Measurements from ENCODE around the gene FGFR1OP2. TPM values are rescaled to one million over a fixed set of nuclear protein-coding genes. Genes with fewer than 3 reads are reported as not detected.
A peak's percentile ranks its signal among the peaks of the same experiment; 100 is the strongest.
"Not testable (repeated sequence)": the region's sequence is repeated elsewhere in the genome, so short reads cannot be mapped to it uniquely, and the experiment has no call there.

Gene FGFR1OP2
- total RNA-seq, 1 experiment from 2014 or later, result 77.0 TPM

DNA sequence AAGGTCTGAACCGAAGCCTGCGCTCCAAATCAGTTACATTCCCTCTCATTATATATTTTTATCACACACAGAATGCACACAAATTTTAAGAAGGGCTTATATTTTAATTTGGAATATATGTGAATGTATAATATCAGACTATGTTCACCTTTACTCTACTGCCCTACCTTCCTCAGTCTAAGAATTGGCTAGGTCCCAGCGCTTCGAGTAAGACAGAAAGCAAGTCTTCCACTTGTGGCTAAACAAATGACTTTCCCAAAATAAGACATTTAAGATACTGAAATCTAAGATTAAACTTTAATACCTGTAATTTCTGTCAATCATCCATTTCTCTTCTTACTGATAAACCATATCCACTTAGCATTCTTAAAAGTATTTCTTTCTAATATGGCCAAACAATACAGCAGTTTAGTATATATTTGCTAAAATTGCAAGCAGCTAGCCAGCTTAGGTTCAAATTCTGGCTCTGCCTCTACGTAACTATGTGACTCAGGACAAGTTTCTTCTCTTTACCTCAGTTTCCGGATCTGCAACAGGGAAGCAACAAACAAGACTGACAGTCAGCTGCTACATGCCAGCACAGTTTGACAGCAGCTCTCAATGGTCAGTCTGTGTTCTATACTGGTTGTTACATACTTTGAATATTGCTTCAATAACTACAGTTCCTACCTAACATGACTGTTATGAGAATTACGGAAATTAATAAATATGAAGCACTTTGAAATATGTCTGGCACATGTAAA lies 2.5 kb upstream of the FGFR1OP2 start:
- no peak overlapping the region for H3K27ac ChIP-seq
- peaks cover 25% of the 10 kb centered on the region for H3K36me3 ChIP-seq
- no peak overlapping the region for H3K4me3 ChIP-seq
- DNase-seq (ENCODE audit: low read depth in 1 of 2, low spot score in 2 of 2), result no peak
- H3K4me1 ChIP-seq (replicated peaks), result peaks cover 14% of the 10 kb centered on the region
- H3K9me3 ChIP-seq (replicated peaks), result no peaks in the 10 kb centered on the region
- H3K27me3 ChIP-seq (replicated peaks), result no peaks in the 10 kb centered on the region

DNA sequence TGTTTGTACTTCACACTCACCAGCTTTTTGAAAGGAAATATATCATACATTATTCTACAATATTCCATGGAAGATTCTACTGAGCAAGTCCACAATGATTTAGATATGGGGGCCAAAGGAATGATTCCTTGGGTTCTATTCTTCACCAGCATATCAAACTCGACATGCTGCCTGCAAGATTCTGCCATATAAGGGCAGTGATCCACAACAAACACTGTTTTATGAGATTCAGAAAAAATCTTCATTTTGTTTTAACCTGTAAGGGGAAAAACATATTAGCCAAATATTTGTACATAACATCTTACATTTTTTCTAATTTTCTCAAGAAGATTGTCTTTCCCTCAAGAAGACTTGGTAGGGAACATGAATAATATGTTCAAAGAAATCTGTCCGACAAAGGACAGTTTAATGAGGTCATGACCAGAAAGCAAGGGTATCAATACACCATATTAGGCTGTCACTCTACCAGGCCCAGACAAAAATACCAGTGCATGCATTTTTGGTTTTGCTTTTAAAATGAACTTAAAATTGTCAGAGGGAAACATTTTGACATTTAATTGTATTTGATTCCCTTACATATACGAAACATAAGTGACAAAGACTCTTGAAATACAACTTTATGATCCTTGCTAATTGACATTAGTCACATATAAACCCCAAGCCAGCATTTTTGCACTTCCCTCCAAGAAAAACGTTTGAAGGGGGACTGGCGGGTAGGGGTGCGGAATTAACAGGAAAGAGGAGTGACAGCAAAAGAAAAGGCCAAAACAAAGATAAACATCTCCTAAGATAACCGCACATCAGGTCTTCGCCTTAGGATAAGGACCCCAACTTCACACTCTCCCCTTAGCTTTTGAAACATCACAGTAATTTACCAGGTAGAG lies 1.5 kb upstream of the FGFR1OP2 start:
- Histone ChIP-seq H3K27ac (peak overlapping the region; percentile 93), H3K4me1 (replicated peaks) (peaks cover 14% of the 10 kb centered on the region), H3K36me3 (peaks cover 22% of the 10 kb centered on the region), H3K4me3 (peak overlapping the region; percentile 85), H3K9me3 (replicated peaks) (no peaks in the 10 kb centered on the region), H3K27me3 (replicated peaks) (no peaks in the 10 kb centered on the region)
- DNase-seq (ENCODE audit: low read depth in 1 of 2, low spot score in 2 of 2), result no peak

DNA sequence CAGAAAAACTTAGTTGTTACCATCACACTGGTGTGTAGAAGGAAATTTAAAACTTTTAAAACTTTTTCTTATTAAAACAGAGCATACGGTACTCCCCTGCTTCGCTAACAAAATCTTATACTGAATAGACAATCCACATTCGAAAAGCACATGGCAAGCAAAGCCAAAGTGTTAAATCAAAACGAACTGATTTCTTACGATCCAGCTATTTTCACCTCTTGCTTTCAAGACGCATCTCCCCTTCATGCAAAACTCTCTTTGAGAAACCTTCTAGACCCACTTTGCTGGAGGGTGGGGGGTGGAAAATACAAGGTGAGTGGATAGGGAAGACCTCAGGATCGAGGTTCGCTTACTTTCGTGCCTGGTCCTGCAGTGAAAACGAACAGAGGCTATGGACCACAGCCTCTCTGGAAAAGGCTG lies 817 bp upstream of the FGFR1OP2 start:
- H3K4me1 ChIP-seq (replicated peaks), result peaks cover 21% of the 10 kb centered on the region
- peak overlapping the region; percentile 93 for H3K27ac ChIP-seq
- no peaks in the 10 kb centered on the region for H3K9me3 ChIP-seq (replicated peaks)
- no peaks in the 10 kb centered on the region for H3K27me3 ChIP-seq (replicated peaks)
- no peak for DNase-seq (ENCODE audit: low read depth in 1 of 2, low spot score in 2 of 2)
- H3K36me3 ChIP-seq, result peaks cover 18% of the 10 kb centered on the region
- peak overlapping the region; percentile 85 for H3K4me3 ChIP-seq

DNA sequence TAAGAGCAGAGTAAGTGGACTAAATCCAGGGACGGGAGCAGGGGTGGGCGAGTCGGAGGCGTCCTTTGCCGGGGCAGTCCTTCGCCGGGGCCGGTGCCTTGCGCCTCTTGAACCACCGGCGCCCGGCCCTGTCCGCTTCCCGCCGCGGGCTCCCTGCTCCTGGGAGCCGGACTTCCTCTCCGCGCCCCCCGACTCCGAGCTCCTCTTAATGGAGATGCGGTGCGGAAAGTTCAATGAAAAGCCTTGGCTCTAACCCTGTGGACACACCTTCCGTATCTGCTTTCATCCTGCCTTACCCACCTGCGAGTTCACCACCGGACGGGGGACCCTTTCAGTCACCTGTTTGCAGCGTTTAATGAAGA lies 412 bp downstream of the FGFR1OP2 start:
- peaks cover 10% of the 10 kb centered on the region for H3K36me3 ChIP-seq
- no peak for DNase-seq (ENCODE audit: low read depth in 1 of 2, low spot score in 2 of 2)
- no peaks in the 10 kb centered on the region for H3K27me3 ChIP-seq (replicated peaks)
- peaks cover 27% of the 10 kb centered on the region for H3K4me1 ChIP-seq (replicated peaks)
- peak overlapping the region; percentile 93 for H3K27ac ChIP-seq
- no peaks in the 10 kb centered on the region for H3K9me3 ChIP-seq (replicated peaks)
- peak overlapping the region; percentile 85 for H3K4me3 ChIP-seq

DNA sequence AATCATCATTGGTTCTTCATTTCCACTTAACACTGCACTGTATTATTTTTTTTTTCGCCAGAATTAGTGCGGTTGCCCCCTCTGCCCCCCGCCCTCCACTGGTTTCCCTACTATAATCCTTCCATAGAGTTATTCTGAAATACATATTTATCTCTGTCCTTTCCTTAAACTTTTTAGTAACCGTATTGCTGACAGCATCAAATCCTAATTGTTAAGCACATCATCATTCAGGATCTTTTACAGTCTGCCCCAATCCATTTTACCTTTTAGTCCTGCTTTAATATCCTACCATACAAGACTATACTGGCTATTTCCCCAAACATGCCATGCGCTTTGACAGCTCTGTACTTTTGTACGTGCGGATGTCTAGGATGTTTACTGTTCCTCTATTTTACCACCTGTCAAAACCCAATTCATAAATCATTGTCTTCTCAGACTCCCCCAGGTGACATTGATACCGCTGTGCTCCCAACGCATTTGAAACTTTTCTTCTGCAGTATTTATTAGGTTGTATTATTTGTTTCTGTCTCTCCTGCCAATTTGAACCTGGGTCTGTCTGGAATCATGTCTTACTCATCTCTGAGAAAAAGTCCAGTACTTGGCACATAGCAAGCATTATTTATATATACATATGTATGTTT lies 1.0 kb downstream of the FGFR1OP2 start:
- Histone ChIP-seq H3K27me3 (replicated peaks) (no peaks in the 10 kb centered on the region), H3K36me3 (peaks cover 7% of the 10 kb centered on the region), H3K27ac (no peak overlapping the region), H3K9me3 (replicated peaks) (no peaks in the 10 kb centered on the region), H3K4me3 (peak overlapping the region; percentile 85), H3K4me1 (replicated peaks) (peaks cover 31% of the 10 kb centered on the region)
- DNase-seq (ENCODE audit: low read depth in 1 of 2, low spot score in 2 of 2), result peak in 1 of 2 experiments; percentile 9

DNA sequence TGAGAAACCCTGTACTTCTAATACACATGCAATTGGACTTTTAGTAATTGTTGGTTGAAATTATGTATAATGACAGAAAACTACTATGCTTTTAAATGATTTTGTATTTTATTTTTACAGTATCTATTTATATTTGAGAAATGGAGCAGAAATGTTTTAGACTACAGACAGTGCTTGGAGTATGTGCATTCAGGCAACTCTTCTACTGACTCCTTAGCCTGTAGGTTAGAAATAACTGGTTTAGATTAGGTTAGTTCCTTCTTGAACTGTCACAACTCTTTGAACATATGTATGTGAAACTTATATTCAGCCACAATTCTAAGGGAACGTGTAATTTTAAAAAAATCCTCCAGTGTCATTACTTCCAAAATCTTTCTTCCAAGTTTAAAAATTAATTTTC lies 1.7 kb downstream of the FGFR1OP2 start:
- Histone ChIP-seq H3K27ac (no peak overlapping the region), H3K9me3 (replicated peaks) (no peaks in the 10 kb centered on the region), H3K4me3 (peak overlapping the region; percentile 85), H3K27me3 (replicated peaks) (no peaks in the 10 kb centered on the region), H3K4me1 (replicated peaks) (peaks cover 31% of the 10 kb centered on the region), H3K36me3 (peaks cover 7% of the 10 kb centered on the region; the same call in 1 of the 2 replicates)
- DNase-seq (ENCODE audit: low read depth in 1 of 2, low spot score in 2 of 2), result no peak

DNA sequence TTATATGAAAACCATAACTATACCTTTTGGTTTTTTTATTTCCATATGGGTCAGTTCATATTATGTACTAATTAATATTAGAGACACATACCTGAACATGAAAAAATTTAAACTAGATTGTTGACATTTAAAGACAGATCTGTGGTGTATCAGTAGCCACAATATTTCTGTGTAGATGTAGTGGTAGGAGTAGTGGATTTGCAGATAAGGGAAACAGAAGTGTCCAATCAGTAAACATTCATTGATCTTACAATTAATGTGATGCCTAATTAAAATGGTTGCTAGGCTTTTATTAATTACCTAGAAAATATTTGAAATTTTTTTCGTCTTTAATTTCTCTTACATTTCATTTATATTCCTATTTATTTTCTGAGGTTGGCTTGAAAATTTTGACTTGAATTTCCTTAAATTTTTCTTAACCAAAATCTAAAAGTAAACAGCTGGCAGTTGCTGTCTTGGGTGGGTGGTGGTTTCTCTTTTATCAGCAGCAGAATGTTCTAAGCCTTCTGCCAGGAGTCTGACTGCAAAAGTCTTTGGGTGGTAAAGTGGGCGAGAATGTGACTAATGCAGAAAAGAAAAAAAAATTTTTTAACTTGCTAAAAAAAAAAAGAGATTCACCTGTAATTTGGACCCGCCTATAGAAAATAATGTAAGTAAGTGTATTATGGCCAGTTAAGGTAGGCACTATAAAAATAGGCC lies 2.4 kb downstream of the FGFR1OP2 start:
- Histone ChIP-seq H3K9me3 (replicated peaks) (no peaks in the 10 kb centered on the region), H3K4me3 (no peak overlapping the region), H3K27ac (no peak overlapping the region), H3K36me3 (peaks cover 7% of the 10 kb centered on the region; the same call in 1 of the 2 replicates), H3K27me3 (replicated peaks) (no peaks in the 10 kb centered on the region), H3K4me1 (replicated peaks) (peaks cover 31% of the 10 kb centered on the region)
- DNase-seq (ENCODE audit: low read depth in 1 of 2, low spot score in 2 of 2), result no peak

DNA sequence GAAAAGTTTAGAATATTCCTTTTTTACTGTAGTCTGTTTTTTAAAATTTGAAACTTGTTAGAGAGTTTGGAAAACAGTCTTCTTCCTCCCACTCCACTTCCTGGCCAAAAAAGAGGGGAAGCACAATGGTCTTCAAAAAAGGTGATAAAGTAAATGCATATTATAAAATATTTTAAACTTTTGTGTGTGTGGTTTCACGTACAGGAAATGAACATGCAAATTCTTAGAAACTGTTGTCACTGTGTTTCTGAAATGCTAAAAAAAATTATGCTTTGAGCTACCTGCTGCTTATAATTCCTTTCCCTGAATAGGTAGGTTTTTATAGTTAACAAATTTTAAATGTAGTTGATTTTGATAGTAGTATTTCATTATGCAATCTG lies 2.9 kb downstream of the FGFR1OP2 start:
- H3K4me3 ChIP-seq, result no peak overlapping the region
- no peaks in the 10 kb centered on the region for H3K9me3 ChIP-seq (replicated peaks)
- no peak for DNase-seq (ENCODE audit: low read depth in 1 of 2, low spot score in 2 of 2)
- H3K36me3 ChIP-seq, result peaks cover 5% of the 10 kb centered on the region; the same call in 1 of the 2 replicates
- H3K27ac ChIP-seq, result no peak overlapping the region
- no peaks in the 10 kb centered on the region for H3K27me3 ChIP-seq (replicated peaks)
- H3K4me1 ChIP-seq (replicated peaks), result peaks cover 28% of the 10 kb centered on the region

DNA sequence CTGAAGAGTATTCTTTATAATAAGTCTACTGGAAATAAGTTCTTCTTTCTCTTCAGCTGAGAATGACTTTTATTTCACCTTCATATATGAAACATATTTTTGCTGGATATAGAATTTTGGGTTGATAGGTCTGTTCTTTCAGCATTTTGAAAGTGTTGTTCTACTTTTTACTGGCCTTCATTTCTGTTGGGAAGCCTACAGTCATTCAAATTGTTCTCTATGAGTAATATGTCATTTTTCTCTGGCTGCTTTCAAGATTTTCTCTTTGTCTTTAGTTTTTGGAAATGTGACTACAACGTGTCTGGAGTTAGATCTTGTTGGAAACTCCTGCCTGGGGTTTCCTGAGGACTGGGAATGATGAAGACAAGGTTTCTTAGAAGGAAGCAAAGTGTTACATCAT lies 10.0 kb downstream of the FGFR1OP2 start:
- DNase-seq (ENCODE audit: low read depth in 1 of 2, low spot score in 2 of 2), result no peak
- no peaks in the 10 kb centered on the region for H3K27me3 ChIP-seq (replicated peaks)
- no peak overlapping the region for H3K4me3 ChIP-seq
- H3K27ac ChIP-seq, result no peak overlapping the region
- peaks cover 4% of the 10 kb centered on the region for H3K4me1 ChIP-seq (replicated peaks)
- H3K36me3 ChIP-seq, result peaks cover 7% of the 10 kb centered on the region
- no peaks in the 10 kb centered on the region for H3K9me3 ChIP-seq (replicated peaks)

DNA sequence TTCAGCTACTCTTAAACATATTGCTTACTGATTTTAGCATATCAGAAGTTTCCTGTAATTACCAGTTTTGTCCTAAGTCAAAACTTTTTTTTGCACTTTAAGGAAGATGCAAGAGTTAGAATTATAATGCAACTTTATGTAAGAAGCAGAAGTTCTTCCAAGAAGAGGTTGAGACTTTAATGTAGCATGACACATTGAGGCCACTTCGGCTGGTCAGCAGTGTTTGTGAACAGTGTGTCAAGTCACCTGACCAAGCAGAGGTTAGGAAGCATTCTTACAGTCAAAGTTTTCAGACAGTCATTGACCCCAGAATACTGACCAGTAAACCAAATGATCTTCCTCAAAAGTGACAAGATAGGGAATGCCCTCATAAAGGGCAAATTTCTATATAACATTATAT lies 15.2 kb downstream of the FGFR1OP2 start:
- DNase-seq (ENCODE audit: low read depth in 1 of 2, low spot score in 2 of 2), result no peak
- Histone ChIP-seq H3K27me3 (replicated peaks) (no peaks in the 10 kb centered on the region), H3K9me3 (replicated peaks) (no peaks in the 10 kb centered on the region), H3K36me3 (peaks cover 41% of the 10 kb centered on the region), H3K4me3 (no peak overlapping the region), H3K4me1 (replicated peaks) (no peaks in the 10 kb centered on the region), H3K27ac (no peak overlapping the region)

DNA sequence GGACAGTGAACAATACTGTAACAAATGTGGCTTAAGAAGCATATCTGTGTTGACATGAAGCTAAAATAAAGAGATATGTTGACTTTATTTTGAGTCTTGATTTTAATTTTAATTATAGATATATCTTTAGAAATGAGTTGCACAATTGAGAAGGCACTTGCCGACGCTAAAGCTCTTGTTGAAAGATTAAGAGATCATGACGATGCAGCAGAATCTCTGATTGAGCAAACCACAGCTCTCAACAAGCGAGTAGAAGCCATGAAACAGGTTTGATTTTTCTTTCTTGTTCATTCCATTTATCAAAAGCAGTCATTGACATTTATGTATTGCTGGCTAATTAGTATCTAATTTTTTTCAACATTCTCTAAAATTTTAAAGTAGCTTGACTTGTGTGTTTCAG lies 15.8 kb downstream of the FGFR1OP2 start:
- H3K4me1 ChIP-seq (replicated peaks), result no peaks in the 10 kb centered on the region
- H3K4me3 ChIP-seq, result no peak overlapping the region
- DNase-seq (ENCODE audit: low read depth in 1 of 2, low spot score in 2 of 2), result no peak
- peaks cover 43% of the 10 kb centered on the region for H3K36me3 ChIP-seq
- no peak overlapping the region for H3K27ac ChIP-seq
- no peaks in the 10 kb centered on the region for H3K9me3 ChIP-seq (replicated peaks)
- H3K27me3 ChIP-seq (replicated peaks), result no peaks in the 10 kb centered on the region

DNA sequence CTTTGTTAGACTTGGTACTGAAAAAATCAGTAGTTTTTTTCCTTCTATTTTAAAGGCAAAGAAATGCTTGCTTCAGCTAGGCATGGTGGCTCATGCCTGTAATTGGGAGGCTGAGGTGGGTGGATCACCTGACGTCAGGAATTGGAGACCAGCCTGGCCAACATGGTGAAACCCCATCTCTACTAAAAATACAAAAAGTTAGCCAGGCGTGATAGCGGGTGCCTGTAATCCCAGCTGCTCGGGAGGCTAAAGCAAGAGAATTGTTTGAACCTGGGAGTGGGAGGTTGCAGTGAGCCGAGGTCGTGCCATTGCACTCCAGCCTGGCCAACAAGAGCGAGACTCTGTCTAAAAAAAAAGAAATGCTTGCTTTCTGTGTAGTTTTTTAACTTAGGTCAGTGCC lies 23.1 kb downstream of the FGFR1OP2 start:
- peaks cover 62% of the 10 kb centered on the region for H3K36me3 ChIP-seq
- not testable (repeated sequence) for H3K27ac ChIP-seq; H3K4me1 ChIP-seq (replicated peaks); DNase-seq (ENCODE audit: low read depth in 1 of 2, low spot score in 2 of 2); H3K4me3 ChIP-seq; H3K9me3 ChIP-seq (replicated peaks); H3K27me3 ChIP-seq (replicated peaks)

DNA sequence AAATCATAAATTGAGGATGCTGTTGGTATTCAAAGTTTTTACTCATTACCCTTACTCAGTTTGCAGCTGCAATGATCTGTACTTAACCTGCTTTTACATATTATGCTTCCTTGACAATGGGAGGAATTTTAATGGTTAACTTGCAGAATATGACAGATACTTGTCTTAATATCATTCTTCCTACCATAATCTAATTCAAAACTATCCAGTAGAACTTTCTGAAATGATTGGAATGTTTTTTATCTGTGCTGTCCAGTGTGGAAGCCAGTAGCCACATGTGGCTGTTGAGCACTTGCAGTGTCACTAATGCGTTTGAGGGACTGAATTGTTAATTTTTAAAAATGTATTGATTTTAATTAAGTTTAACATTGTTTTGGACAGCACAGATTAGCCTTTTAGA lies 23.5 kb downstream of the FGFR1OP2 start:
- Histone ChIP-seq H3K4me1 (replicated peaks) (no peaks in the 10 kb centered on the region), H3K36me3 (peaks cover 61% of the 10 kb centered on the region), H3K9me3 (replicated peaks) (no peaks in the 10 kb centered on the region), H3K27ac (no peak overlapping the region), H3K4me3 (no peak overlapping the region), H3K27me3 (replicated peaks) (no peaks in the 10 kb centered on the region)
- no peak for DNase-seq (ENCODE audit: low read depth in 1 of 2, low spot score in 2 of 2)

Data from SJSA1 (cell line).